GDM1 (cell line): ENCODE data around the gene GHR.
"Not testable (repeated sequence)": the region's sequence is repeated elsewhere in the genome, so short reads cannot be mapped to it uniquely, and the experiment has no call there.

Experiments
- DNase-seq: peaks from one replicate; lab custom pipeline; 2025; lab: John Stamatoyannopoulos, UW

The GHR gene

GRCh38 chr5:42569953-42570548 lies 146.8 kb downstream of the GHR start:
- no peak for DNase-seq

- DNase-seq, result no peak
These were observed 148.0 kb downstream of the GHR start for GRCh38 chr5:42570966-42571960.

GRCh38 chr5:42572313-42572712 lies 149.1 kb downstream of the GHR start:
- no peak for DNase-seq

- no peak for DNase-seq
These were observed 150.1 kb downstream of the GHR start for GRCh38 chr5:42573386-42573785.

GRCh38 chr5:42575914-42576313 lies 152.7 kb downstream of the GHR start:
- not testable (repeated sequence) for DNase-seq

GRCh38 chr5:42578901-42579300 lies 155.7 kb downstream of the GHR start:
- DNase-seq, result not testable (repeated sequence)

- no peak for DNase-seq
These were observed 156.1 kb downstream of the GHR start for GRCh38 chr5:42579320-42579719.

- no peak for DNase-seq
These were observed 158.6 kb downstream of the GHR start for GRCh38 chr5:42581845-42582244.

- no peak for DNase-seq
These were observed 159.5 kb downstream of the GHR start for GRCh38 chr5:42582723-42583122.

GRCh38 chr5:42583322-42583721 lies 160.1 kb downstream of the GHR start:
- DNase-seq, result no peak

- DNase-seq, result no peak
These were observed 163.4 kb downstream of the GHR start for GRCh38 chr5:42586625-42587024.

GRCh38 chr5:42587096-42587723 lies 164.0 kb downstream of the GHR start:
- no peak for DNase-seq

- no peak for DNase-seq
These were observed 167.3 kb downstream of the GHR start for GRCh38 chr5:42590566-42590965.

GRCh38 chr5:42591015-42591414 lies 167.8 kb downstream of the GHR start:
- no peak for DNase-seq

GRCh38 chr5:42592401-42593140 lies 169.3 kb downstream of the GHR start:
- DNase-seq, result no peak

- no peak for DNase-seq
These were observed 170.4 kb downstream of the GHR start for GRCh38 chr5:42593591-42593990.

GRCh38 chr5:42595597-42595996 lies 172.4 kb downstream of the GHR start:
- DNase-seq, result no peak

- no peak for DNase-seq
These were observed 173.6 kb downstream of the GHR start for GRCh38 chr5:42596817-42597216.

- DNase-seq, result no peak
These were observed 174.2 kb downstream of the GHR start for GRCh38 chr5:42597318-42597937.

GRCh38 chr5:42598311-42598710 lies 175.1 kb downstream of the GHR start:
- no peak for DNase-seq

- DNase-seq, result no peak
These were observed 175.9 kb downstream of the GHR start for GRCh38 chr5:42599106-42599505.

- DNase-seq, result no peak
These were observed 177.2 kb downstream of the GHR start for GRCh38 chr5:42600441-42600840.
